GM23338 (cell line): Measurements from ENCODE around the gene FBXO24. TPM values are rescaled to one million over a fixed set of nuclear protein-coding genes. Genes with fewer than 3 reads are reported as not detected.

ENCODE experiments used
- ATAC-seq: fragments of 200-7000 bp; cut with Tn5 transposase; 3 replicates; pipeline ENCODE4 v1.9.1; 2020
- DNase-seq: peaks from one replicate; pipeline ENCODE4 v3.0.0-alpha.2; 2015; ENCODE audit warnings: low spot score
- H2AFZ ChIP-seq: fragments of 200-600 bp; sonication (generic); 2 replicates; pipeline ENCODE4 v1.8.0; 2016; ENCODE audit warnings: antibody characterized with exemption, mild to moderate bottlenecking, moderate library complexity
- H3F3A ChIP-seq: fragments of 200-600 bp; sonication (generic); replicated peaks from 2 replicates; pipeline ENCODE4 v1.8.0; 2017; ENCODE audit warnings: antibody characterized with exemption, mixed run types, low read depth
- H3K27ac ChIP-seq: fragments of 200-600 bp; sonication (generic); 2 replicates; pipeline ENCODE4 v1.6.1; 2016; ENCODE audit warnings: low read depth
- H3K27me3 ChIP-seq: fragments of 200-600 bp; sonication (generic); 2 replicates; pipeline ENCODE4 v1.8.0; 2016; ENCODE audit warnings: mild to moderate bottlenecking, mixed run types, moderate library complexity; ENCODE audit not compliant: insufficient read depth
- H3K36me3 ChIP-seq: fragments of 200-600 bp; sonication (generic); 2 replicates; pipeline ENCODE4 v1.8.0; 2016; ENCODE audit warnings: mild to moderate bottlenecking; ENCODE audit not compliant: insufficient read depth
- H3K4me1 ChIP-seq: fragments of 200-600 bp; sonication (generic); 2 replicates; pipeline ENCODE4 v1.8.0; 2016; ENCODE audit warnings: mild to moderate bottlenecking, moderate library complexity; ENCODE audit not compliant: insufficient read depth
- H3K4me2 ChIP-seq: fragments of 200-600 bp; sonication (generic); 2 replicates; pipeline ENCODE4 v1.7.1; 2017; ENCODE audit warnings: mixed run types
- H3K4me3 ChIP-seq: fragments of 200-600 bp; sonication (generic); 2 replicates; pipeline ENCODE4 v1.6.1; 2016; ENCODE audit warnings: mixed run types
- H3K79me2 ChIP-seq: fragments of 200-600 bp; sonication (generic); replicated peaks from 2 replicates; pipeline ENCODE4 v1.8.0; 2017; ENCODE audit warnings: mild to moderate bottlenecking; ENCODE audit not compliant: insufficient read depth
- H3K9me2 ChIP-seq: fragments of 200-600 bp; sonication (generic); 2 replicates; pipeline ENCODE4 v1.8.0; 2017; ENCODE audit not compliant: insufficient read depth
- H4K20me1 ChIP-seq: fragments of 200-600 bp; sonication (generic); replicated peaks from 2 replicates; pipeline ENCODE4 v1.8.0; 2017; ENCODE audit warnings: mild to moderate bottlenecking; ENCODE audit not compliant: insufficient read depth
- H3K27ac Mint-ChIP-seq: 2 replicates; pipeline ENCODE4 v1.8.0; 2020; ENCODE audit warnings: inconsistent platforms, mild to moderate bottlenecking, moderate library complexity, mixed read lengths
- H3K27me3 Mint-ChIP-seq: 3 replicates; pipeline ENCODE4 v1.8.0; 2022; ENCODE audit warnings: low read depth, mild to moderate bottlenecking, moderate library complexity, mixed read lengths, inconsistent platforms; ENCODE audit not compliant: insufficient read depth, poor library complexity
- H3K36me3 Mint-ChIP-seq: 3 replicates; pipeline ENCODE4 v1.8.0; 2021; ENCODE audit warnings: low read depth, mild to moderate bottlenecking, inconsistent platforms, moderate library complexity, mixed read lengths
- H3K4me1 Mint-ChIP-seq: 3 replicates; pipeline ENCODE4 v1.8.0; 2020; ENCODE audit warnings: mild to moderate bottlenecking, inconsistent platforms, mixed read lengths
- H3K4me3 Mint-ChIP-seq: 3 replicates; pipeline ENCODE4 v1.8.0; 2021; ENCODE audit warnings: moderate library complexity, mild to moderate bottlenecking, inconsistent platforms, mixed read lengths
- H3K9me3 Mint-ChIP-seq: 3 replicates; pipeline ENCODE4 v1.8.0; 2020; ENCODE audit warnings: moderate library complexity, mild to moderate bottlenecking, inconsistent platforms, mixed read lengths
- CREB1 ChIP-seq: fragments of 250-450 bp; sonication (Bioruptor Pico); IDR thresholded peaks from 2 replicates; pipeline ENCODE4 v1.5.0; 2020; ENCODE audit warnings: low read depth, mild to moderate bottlenecking, moderate library complexity
- ETS1 ChIP-seq: IDR thresholded peaks from 2 replicates; pipeline ENCODE4 v1.6.1; 2016; ENCODE audit warnings: antibody characterized with exemption
- EZH2phosphoT487 ChIP-seq: fragments of 200-600 bp; sonication (generic); IDR thresholded peaks from one replicate; pipeline ENCODE4 v1.8.1; 2018; ENCODE audit warnings: antibody characterized with exemption; ENCODE audit not compliant: unreplicated experiment
- NANOG ChIP-seq: IDR thresholded peaks from 2 replicates; pipeline ENCODE4 v1.6.1; 2016; ENCODE audit warnings: antibody characterized with exemption, borderline replicate concordance
- REST ChIP-seq: IDR thresholded peaks from one replicate; pipeline ENCODE4 v1.6.1; 2018; ENCODE audit warnings: antibody characterized with exemption; ENCODE audit not compliant: unreplicated experiment
- ZNF114 ChIP-seq: fragments of 250-450 bp; sonication (Bioruptor Pico); IDR thresholded peaks from 2 replicates; pipeline ENCODE4 v1.5.0; 2020; ENCODE audit warnings: mild to moderate bottlenecking, moderate library complexity
- ZNF462 ChIP-seq: fragments of 250-450 bp; sonication (Bioruptor Pico); IDR thresholded peaks from 2 replicates; pipeline ENCODE4 v1.5.0; 2020; ENCODE audit warnings: mild to moderate bottlenecking, moderate library complexity
- polyA plus RNA-seq: library from polyadenylated mRNA; unstranded; fragments of >200 nt; fragmentation: Nextera tagmentation; extraction: Ambion mirVana; gene quantifications from 2 replicates; pipeline ENCODE4 v1.2.1, GENCODE V29; 2016
- total RNA-seq: library from RNA; depleted of rRNA; stranded (reverse); fragments of >200 nt; shearing (Covaris generic); gene quantifications from 2 replicates; pipeline ENCODE4 v1.2.3, GENCODE V29; 2014

Gene FBXO24
- total and polyA plus RNA-seq, 2 experiments from 2014 or later = 2.1 to 2.4 TPM

- Histone ChIP-seq H3K4me3 (peak overlapping the region; percentile 30; the same call in 1 of the 2 replicates), H3K36me3 (no peaks in the 10 kb centered on the region), H3K4me2 (peak overlapping the region; percentile 89), H3K4me1 (peaks cover 36% of the 10 kb centered on the region), H3K27me3 (peaks cover 13% of the 10 kb centered on the region; the same call in 1 of the 2 replicates), H2AFZ (no peak overlapping the region), H3F3A (peaks cover 12% of the 10 kb centered on the region; the same call in 1 of the 2 replicates), H3K79me2 (no peaks in the 10 kb centered on the region), H4K20me1 (no peaks in the 10 kb centered on the region), H3K9me2 (no peaks in the 10 kb centered on the region), H3K27ac (peak overlapping the region; percentile 69; the same call in 1 of the 2 replicates)
- peak overlapping the region; percentile 85; the same call in 1 of the 2 replicates for H3K27ac Mint-ChIP-seq
- H3K9me3 Mint-ChIP-seq = no peaks in the 10 kb centered on the region
- H3K4me3 Mint-ChIP-seq = peak overlapping the region; percentile 64
- peaks cover 40% of the 10 kb centered on the region for H3K4me1 Mint-ChIP-seq
- H3K27me3 Mint-ChIP-seq = peaks cover 34% of the 10 kb centered on the region
- H3K36me3 Mint-ChIP-seq = peaks cover 8% of the 10 kb centered on the region; the same call in 2 of the 3 replicates
- no peak for TF ChIP-seq CREB1 (CRISPR knock-in tag)
- TF ChIP-seq ZNF462 (CRISPR knock-in tag) = no peak
- no peak for TF ChIP-seq ZNF114
- peak; percentile 9 for ATAC-seq
- DNase-seq = peak; percentile 65
Observed at GRCh38 chr7:100570954-100571828, 14.9 kb upstream of the FBXO24 start.

GRCh38 chr7:100571829-100572116, 14.4 kb upstream of the FBXO24 start:
- Mint-ChIP-seq H3K4me1 (peaks cover 36% of the 10 kb centered on the region), H3K36me3 (peaks cover 12% of the 10 kb centered on the region), H3K27me3 (peaks cover 36% of the 10 kb centered on the region), H3K27ac (peak overlapping the region; percentile 85), H3K4me3 (peak overlapping the region; percentile 55; the same call in 2 of the 3 replicates), H3K9me3 (no peaks in the 10 kb centered on the region)
- Histone ChIP-seq H3K4me2 (peak overlapping the region; percentile 89), H3K9me2 (no peaks in the 10 kb centered on the region), H3K4me3 (peak overlapping the region; percentile 30; the same call in 1 of the 2 replicates), H3F3A (peaks cover 12% of the 10 kb centered on the region; the same call in 1 of the 2 replicates), H2AFZ (no peak overlapping the region), H3K36me3 (peaks cover 4% of the 10 kb centered on the region; the same call in 1 of the 2 replicates), H3K4me1 (peaks cover 36% of the 10 kb centered on the region), H3K27ac (peak overlapping the region; percentile 69), H3K79me2 (no peaks in the 10 kb centered on the region), H4K20me1 (no peaks in the 10 kb centered on the region), H3K27me3 (peaks cover 13% of the 10 kb centered on the region; the same call in 1 of the 2 replicates)
- DNase-seq (peak; percentile 58), ATAC-seq (no peak)
- no peak for TF ChIP-seq EZH2phosphoT487
- TF ChIP-seq REST = no peak
- no peak for TF ChIP-seq ETS1
- no peak for TF ChIP-seq NANOG
